Stimulated activated CD4-positive, alpha-beta T cell treated with anti-CD3 and anti-CD28 coated beads, Interleukin-1b, Interleukin-23, amount 100 ng/mL, for 1 hour (primary cell): ENCODE results near the gene MPC1L.

Source experiments
- DNase-seq, 2 donors: peaks; one replicate each; pipeline ENCODE4 v3.0.0-alpha.2; 2020; ENCODE audit warnings: low read depth in 2 of 2

The MPC1L gene

GRCh38 chrX:40628506-40628905, 5.3 kb downstream of the MPC1L start:
- no peak for DNase-seq

- DNase-seq: no peak
Measured at GRCh38 chrX:40632199-40632598, 9.0 kb downstream of the MPC1L start.

GRCh38 chrX:40637687-40638086, 14.5 kb downstream of the MPC1L start:
- DNase-seq: no peak

GRCh38 chrX:40644176-40644575, 20.9 kb downstream of the MPC1L start:
- DNase-seq: no peak

- DNase-seq: no peak
Measured at GRCh38 chrX:40644821-40645358, 21.7 kb downstream of the MPC1L start.

GRCh38 chrX:40646489-40647306, 23.5 kb downstream of the MPC1L start:
- DNase-seq: no peak

GRCh38 chrX:40647307-40648197, 24.3 kb downstream of the MPC1L start, which contains the start of gene CXorf38:
Gene CXorf38 (minus strand): TSS chrX:40647561. CDS start chrX:40647520, 41 bp downstream.
- DNase-seq: peak; percentile 78 to 80

GRCh38 chrX:40651620-40652223, 28.5 kb downstream of the MPC1L start:
- DNase-seq: peak; percentile 34 to 48

GRCh38 chrX:40652664-40653063, 29.4 kb downstream of the MPC1L start:
- DNase-seq: no peak

- no peak for DNase-seq
Measured at GRCh38 chrX:40653535-40653934, 30.3 kb downstream of the MPC1L start.

GRCh38 chrX:40660381-40660780, 37.2 kb downstream of the MPC1L start:
- DNase-seq: no peak

GRCh38 chrX:40661489-40661888, 38.3 kb downstream of the MPC1L start:
- no peak for DNase-seq

- DNase-seq: no peak
Measured at GRCh38 chrX:40663078-40663740, 40.0 kb downstream of the MPC1L start.

- DNase-seq: no peak
Measured at GRCh38 chrX:40663880-40664630, 40.8 kb downstream of the MPC1L start.

- DNase-seq: no peak
Measured at GRCh38 chrX:40671126-40671525, 47.9 kb downstream of the MPC1L start.
